GM20000 (cell line): ENCODE measurements around the gene ACYP2.

ENCODE experiments used
- DNase-seq: peaks from one replicate; pipeline ENCODE4 v3.0.0; 2012; ENCODE audit warnings: low spot score
- TF ChIP-seq, protein P1 (sequence below): IDR thresholded peaks from 2 replicates; pipeline ENCODE4 v1.5.1; 2012; ENCODE audit warnings: mild to moderate bottlenecking, control low read depth; ENCODE audit errors: extremely low read depth, missing control alignments

Gene ACYP2

DNA sequence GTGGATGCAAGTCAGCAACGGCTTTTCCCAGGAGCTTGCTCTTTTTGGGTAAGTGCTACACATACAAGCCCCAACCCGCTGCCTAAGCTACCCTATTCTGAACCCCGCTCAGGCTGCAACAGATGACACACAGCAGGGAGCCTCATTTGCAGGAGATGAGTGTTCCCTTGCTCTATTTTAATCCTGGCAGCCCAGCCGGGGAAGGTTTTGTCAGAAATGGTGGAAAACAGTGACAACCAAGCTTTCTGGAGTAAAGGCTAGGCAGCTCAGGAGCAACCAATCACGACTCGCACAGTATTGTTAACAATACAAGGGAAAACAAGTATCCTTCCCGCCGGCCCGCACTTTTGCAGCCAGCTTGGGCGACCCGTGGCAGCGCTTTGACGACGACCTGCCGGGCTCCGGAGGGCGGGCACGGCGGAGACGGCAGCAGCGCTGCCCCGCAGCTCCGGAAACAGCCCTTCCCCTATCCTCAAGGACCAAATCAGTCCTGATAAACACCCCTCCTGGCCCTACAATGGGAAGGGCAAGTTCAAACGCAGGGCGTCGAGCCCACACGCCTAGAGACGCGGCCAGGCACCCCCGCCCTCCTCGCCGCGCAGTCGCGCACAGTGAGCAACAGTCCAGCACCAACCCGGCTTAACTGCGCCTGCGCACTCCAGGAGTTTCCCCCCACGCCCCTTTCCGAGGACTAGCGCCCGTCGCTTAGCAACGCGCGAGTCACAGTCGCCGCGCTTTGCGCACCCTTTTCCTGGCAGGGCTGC, 214.9 kb downstream of the ACYP2 start:
- TF ChIP-seq, protein P1, sequence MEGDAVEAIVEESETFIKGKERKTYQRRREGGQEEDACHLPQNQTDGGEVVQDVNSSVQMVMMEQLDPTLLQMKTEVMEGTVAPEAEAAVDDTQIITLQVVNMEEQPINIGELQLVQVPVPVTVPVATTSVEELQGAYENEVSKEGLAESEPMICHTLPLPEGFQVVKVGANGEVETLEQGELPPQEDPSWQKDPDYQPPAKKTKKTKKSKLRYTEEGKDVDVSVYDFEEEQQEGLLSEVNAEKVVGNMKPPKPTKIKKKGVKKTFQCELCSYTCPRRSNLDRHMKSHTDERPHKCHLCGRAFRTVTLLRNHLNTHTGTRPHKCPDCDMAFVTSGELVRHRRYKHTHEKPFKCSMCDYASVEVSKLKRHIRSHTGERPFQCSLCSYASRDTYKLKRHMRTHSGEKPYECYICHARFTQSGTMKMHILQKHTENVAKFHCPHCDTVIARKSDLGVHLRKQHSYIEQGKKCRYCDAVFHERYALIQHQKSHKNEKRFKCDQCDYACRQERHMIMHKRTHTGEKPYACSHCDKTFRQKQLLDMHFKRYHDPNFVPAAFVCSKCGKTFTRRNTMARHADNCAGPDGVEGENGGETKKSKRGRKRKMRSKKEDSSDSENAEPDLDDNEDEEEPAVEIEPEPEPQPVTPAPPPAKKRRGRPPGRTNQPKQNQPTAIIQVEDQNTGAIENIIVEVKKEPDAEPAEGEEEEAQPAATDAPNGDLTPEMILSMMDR: no peak
- DNase-seq: peak; percentile 91

DNA sequence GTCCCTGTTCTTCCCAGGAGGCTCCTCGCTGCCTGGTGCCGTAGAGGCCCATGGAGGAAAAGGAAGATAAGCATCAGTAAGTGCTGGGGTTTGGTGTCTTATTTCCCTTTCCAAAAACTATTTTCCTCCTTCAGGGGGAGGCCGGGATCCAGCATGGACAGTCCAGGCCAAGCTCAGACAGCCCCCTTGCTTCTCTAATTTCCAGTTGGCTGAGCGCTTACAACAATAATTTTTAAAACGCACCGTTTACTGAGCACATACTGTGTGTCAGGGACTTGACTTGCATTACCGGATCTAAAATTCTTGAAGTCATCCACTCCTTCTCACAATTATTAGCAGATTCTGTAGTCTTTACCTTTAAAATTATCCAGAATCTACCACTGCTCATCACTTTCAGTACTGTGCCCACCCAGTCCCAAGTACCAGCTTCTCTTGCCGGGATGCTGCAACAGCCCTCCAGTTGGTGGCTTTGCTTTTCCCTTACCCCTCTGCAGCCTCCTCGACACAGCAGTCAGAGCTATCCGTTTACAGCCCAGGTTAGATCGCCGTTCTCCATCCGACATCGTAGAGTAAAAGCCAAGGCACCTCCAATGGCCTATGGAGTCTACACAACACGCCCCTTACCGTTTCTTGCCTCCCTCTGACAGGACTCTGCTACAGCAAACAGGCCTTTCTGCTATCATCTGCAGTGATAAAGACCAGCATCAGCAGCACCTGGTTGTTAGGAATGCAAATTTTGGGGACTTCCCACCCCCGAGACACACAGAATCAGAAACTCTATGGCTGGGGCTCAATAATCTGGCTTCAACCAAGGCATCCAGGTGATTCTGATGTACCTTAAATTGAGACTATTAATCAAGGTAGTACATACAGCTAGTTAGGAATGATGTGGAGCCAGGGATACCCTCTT, 215.8 kb downstream of the ACYP2 start:
- TF ChIP-seq, protein P1: no peak
- peak; percentile 14 for DNase-seq

DNA sequence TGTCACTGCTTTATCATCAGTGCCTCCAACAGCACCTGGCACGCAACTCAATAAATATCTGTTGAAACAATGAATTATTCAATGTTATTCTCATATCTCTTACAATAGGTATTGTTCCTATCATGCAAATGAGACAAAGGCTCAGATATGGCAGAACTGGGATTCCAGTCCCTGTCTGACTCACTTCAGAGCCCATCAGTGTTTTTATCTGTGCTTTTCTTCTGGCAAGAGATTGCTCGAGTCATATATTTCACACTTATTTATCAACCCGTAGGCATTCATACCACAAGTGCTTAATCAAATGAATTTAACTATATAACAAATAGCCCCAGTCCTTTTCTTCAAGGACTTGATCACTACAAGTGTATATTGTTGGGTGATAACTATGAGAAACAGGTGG, 217.0 kb downstream of the ACYP2 start:
- TF ChIP-seq, protein P1: no peak
- no peak for DNase-seq

DNA sequence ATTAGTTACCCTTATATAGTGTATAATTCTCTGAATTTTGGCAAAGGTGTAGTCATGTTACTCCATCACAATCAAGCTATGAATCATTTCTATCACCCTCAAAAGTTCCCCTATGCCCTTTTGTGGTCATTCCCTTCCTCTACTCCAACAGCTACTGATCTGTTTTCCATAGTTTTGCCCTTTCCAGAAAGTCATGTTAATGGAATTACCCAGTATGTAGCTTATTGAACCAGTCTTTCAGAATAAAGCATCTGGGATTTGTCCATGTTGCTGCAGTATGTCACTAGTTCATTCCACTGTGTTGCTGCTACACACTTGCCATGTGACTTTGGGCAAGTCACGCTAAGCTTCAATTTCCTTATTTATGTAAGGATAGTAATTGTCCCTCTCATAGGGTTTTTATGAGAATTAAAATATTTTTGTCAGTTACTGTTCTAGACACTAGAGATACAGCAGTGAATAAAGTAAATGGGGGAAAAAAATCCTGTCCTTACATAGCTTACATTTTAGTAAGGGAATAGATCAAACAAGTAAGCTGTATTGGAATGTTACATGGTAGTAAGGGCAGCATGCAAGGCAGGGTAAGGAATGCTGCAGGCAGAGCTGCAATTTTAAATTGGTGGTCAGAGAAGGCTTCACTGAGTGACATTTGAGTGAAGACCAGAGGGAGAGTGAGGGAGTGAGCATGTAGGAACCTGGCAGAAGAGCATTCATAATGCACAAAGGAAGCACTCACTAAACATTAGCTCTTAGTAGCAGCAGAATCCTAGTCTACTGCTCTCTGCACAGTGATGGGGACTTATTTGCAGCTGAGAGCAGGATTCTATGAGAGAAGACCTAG, 220.9 kb downstream of the ACYP2 start:
- TF ChIP-seq, protein P1: no peak

DNA sequence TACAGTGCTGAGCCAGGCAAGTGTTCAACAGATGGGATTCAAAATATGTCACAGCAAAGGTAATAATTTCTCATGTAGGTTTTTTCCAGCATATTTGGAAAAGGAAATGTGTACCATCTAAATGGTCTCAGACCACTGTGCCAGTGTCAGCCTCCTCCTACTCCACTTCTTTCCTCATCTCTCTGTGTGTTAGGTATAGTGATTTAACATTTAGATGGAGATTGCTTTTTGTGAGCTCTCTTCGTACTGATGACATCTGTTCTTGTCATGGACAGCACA, 221.5 kb downstream of the ACYP2 start:
- TF ChIP-seq, protein P1: no peak
- DNase-seq: no peak

More for the DNA sequence above, 220.9 kb downstream of the ACYP2 start:
- DNase-seq: no peak

DNA sequence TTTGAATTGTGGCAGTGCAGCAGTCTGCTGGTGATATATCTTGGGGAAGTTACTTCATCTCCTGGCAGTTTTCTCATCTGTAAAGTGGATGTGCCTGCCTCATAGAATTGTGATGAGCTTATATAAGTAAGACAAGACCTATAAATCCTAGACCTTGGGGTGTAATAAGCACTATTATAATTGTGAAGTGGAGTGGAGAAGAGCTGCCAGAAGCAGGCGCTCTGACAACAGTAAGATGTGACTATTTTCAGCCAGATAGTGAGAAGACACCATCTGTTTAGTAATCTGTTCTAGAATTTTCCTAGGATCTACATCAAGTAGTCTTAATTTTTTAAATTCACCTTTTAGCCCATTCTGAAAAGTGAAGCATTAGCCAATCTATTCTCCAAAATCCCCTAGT, 226.2 kb downstream of the ACYP2 start:
- DNase-seq: no peak
- TF ChIP-seq, protein P1: no peak
